ENCODE measurements around the gene CCT5.

CCT5 gene

DNA sequence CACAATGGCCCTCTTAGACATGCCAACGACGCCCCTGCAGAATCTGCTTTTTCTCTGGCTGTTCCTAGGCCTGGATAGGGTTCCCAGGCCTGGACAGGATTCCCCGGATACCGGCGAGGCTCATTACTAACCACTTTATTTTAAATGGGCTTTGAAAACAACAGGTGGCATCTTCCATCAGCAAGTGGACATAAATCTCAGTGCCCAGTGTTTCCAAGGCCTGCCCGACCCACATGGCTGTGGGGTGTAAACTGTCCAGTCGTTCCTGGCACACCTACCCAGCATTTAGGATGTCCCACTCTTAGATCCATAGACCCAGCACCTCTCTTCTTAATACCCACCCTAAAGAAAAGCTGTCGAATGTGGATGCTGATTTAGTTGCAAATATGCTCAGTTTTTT, 56.7 kb downstream of the CCT5 start:
- ChIA-PET POLR2A (no interaction called here), CTCF (interaction anchor here (1.6 kb wide), 1 partner anchor 21 kb away, joined by 3 read pairs; no protein-coding TSS in a partner anchor)
- Histone ChIP-seq H3K27ac (ENCODE audit: extremely low read depth, low read depth, low read length) (no peak overlapping the region; the same call in 1 of the 2 replicates), H3K4me1 (ENCODE audit: control insufficient read depth, insufficient read depth, low read length) (peaks cover 7% of the 10 kb centered on the region; the same call in 1 of the 2 replicates), H3K9me3 (ENCODE audit: control insufficient read depth, insufficient read depth, low read depth, low read length) (no peaks in the 10 kb centered on the region), H3K36me3 (ENCODE audit: control insufficient read depth in 2 of 2, insufficient read depth in 1 of 2, low read length in 2 of 2) (no peaks in the 10 kb centered on the region), H3K4me3 (ENCODE audit: low read depth, low read length) (peak overlapping the region; percentile 62; the same call in 1 of the 2 replicates)
- TF ChIP-seq ZNF169 (tag by site-specific recombination; IDR thresholded peaks at IDR 0.05), result no peak
- TF ChIP-seq HOXD13 (CRISPR knock-in tag; IDR thresholded peaks at IDR 0.05; ENCODE audit: borderline replicate concordance), result no peak
- no peak for TF ChIP-seq HOXC10 (CRISPR knock-in tag; IDR thresholded peaks at IDR 0.05)
- no peak for TF ChIP-seq ZNF549 (tag by site-specific recombination; IDR thresholded peaks at IDR 0.05)
- peak; percentile 65; the same call in 1 of the 2 replicates for TF ChIP-seq SCRT1 (tag by site-specific recombination; IDR thresholded peaks at IDR 0.05; ENCODE audit: borderline replicate concordance)
- no peak for TF ChIP-seq PRDM1 (tag by site-specific recombination; IDR thresholded peaks at IDR 0.05)
- no peak for TF ChIP-seq ZNF239 (tag by site-specific recombination; IDR thresholded peaks at IDR 0.05)
- TF ChIP-seq ZNF544 (tag by site-specific recombination; IDR thresholded peaks at IDR 0.05), result no peak
- no peak for TF ChIP-seq ZXDB (tag by site-specific recombination; IDR thresholded peaks at IDR 0.05)
- no peak for TF ChIP-seq ZNF521 (tag by site-specific recombination; IDR thresholded peaks at IDR 0.05)
- no peak for TF ChIP-seq ZNF843 (tag by site-specific recombination; IDR thresholded peaks at IDR 0.05)
- no peak for TF ChIP-seq ZNF530 (tag by site-specific recombination; IDR thresholded peaks at IDR 0.05; ENCODE audit: low read depth)
- peak; percentile 81; the same call in 1 of the 2 replicates for TF ChIP-seq SCRT2 (tag by site-specific recombination; IDR thresholded peaks at IDR 0.05)
- TF ChIP-seq ZNF354C (tag by site-specific recombination; IDR thresholded peaks at IDR 0.05; ENCODE audit: borderline replicate concordance, low read depth), result no peak

DNA sequence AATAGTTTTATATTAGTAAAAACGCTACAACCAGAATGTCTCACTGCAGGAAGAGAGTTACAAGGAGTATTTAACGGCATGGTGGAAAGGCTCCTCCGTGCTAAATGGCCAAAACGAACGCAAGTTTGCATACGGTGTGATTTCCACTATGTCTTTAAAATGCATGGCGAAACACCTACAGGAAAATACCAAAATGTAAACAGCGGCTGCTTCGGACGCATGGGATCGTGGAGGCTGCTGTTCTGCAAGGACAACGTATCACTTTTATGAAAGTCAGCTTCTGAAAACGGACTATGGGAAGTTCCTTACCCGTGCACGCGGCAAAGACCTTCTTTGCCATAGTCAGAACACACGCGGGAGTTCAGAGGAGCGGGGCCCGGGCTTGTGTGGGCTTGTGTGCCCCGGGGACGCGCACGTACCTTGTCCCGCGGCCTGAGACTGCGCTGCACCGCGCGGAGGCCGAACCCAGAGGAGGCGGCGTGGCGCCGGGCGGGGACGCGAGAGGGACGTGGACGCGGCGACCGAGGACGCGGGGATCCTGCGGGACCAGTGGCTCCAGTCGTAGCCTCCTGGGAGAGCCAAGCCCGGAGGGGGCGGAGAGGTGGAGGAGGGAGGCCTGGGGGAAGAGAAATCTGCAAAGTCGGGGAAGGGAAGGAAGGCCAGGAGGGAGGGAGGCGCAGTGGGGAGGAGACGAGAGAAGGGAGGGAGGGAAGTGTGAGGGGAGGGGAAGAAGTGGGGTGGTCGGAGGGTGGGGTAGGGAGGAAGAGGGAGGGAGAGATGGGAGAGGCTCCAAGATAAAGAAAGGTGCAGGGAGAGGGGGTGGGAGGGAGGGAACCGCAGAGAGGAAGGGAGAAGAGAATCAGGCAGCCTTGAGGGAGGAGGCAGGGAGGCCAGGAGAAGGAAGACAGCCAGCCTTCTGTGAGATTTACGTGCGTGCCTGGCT, 57.4 kb downstream of the CCT5 start, which contains the start of gene CMBL:
TSS of gene CMBL (minus strand) at position 697 of the 943 bp plus-strand sequence. CDS start 17,140 bp downstream, outside the sequence.
- CTCF ChIA-PET, result interaction anchor here (1.6 kb wide), 1 partner anchor 21 kb away, joined by 3 read pairs; no protein-coding TSS in a partner anchor
- Histone ChIP-seq H3K36me3 (ENCODE audit: control insufficient read depth in 2 of 2, insufficient read depth in 1 of 2, low read length in 2 of 2) (no peaks in the 10 kb centered on the region), H3K4me1 (ENCODE audit: control insufficient read depth, insufficient read depth, low read length) (peaks cover 7% of the 10 kb centered on the region; the same call in 1 of the 2 replicates), H3K27ac (ENCODE audit: extremely low read depth, low read depth, low read length) (peak within 1 kb of the TSS; percentile 71; the same call in 1 of the 2 replicates), H3K9me3 (ENCODE audit: control insufficient read depth, insufficient read depth, low read depth, low read length) (no peaks in the 10 kb centered on the region), H3K4me3 (ENCODE audit: low read depth, low read length) (peak within 1 kb of the TSS; percentile 62)
- POLR2A ChIA-PET, result interaction anchor here (0.6 kb wide), 1 partner anchor 57 kb away, joined by 5 read pairs; no protein-coding TSS in a partner anchor
- TF ChIP-seq HOXC10 (CRISPR knock-in tag; IDR thresholded peaks at IDR 0.05) (no peak), MYNN (tag by site-specific recombination; IDR thresholded peaks at IDR 0.05; ENCODE audit: borderline replicate concordance) (no peak), ZNF416 (tag by site-specific recombination; IDR thresholded peaks at IDR 0.05) (no peak), ZNF10 (tag by site-specific recombination; IDR thresholded peaks at IDR 0.05) (no peak; the same call in 1 of the 2 replicates), ZNF19 (tag by site-specific recombination; IDR thresholded peaks at IDR 0.05; ENCODE audit: low read depth) (no peak), OVOL3 (tag by site-specific recombination; IDR thresholded peaks at IDR 0.05) (peak; percentile 61; the same call in 1 of the 2 replicates), ZNF114 (tag by site-specific recombination; IDR thresholded peaks at IDR 0.05) (no peak), ZNF660 (tag by site-specific recombination; IDR thresholded peaks at IDR 0.05) (no peak), ZNF785 (tag by site-specific recombination; IDR thresholded peaks at IDR 0.05) (peak; percentile 79; the same call in 1 of the 2 replicates), ZNF768 (tag by site-specific recombination; IDR thresholded peaks at IDR 0.05) (no peak; the same call in 1 of the 2 replicates), ZNF394 (tag by site-specific recombination; IDR thresholded peaks at IDR 0.05; ENCODE audit: borderline replicate concordance) (peak; percentile 66; the same call in 1 of the 2 replicates), ZNF677 (tag by site-specific recombination; IDR thresholded peaks at IDR 0.05) (no peak), ZFP69B (tag by site-specific recombination; IDR thresholded peaks at IDR 0.05) (no peak), KLF16 (tag by site-specific recombination; IDR thresholded peaks at IDR 0.05) (no peak; the same call in 1 of the 2 replicates), ZBTB7A (tag by site-specific recombination; IDR thresholded peaks at IDR 0.05; ENCODE audit: low read depth) (no peak), ZNF423 (tag by site-specific recombination; IDR thresholded peaks at IDR 0.05) (peak; percentile 79; the same call in 1 of the 2 replicates), ZBTB20 (tag by site-specific recombination; IDR thresholded peaks at IDR 0.05) (peak; percentile 97), ZNF792 (tag by site-specific recombination; IDR thresholded peaks at IDR 0.05) (no peak)
- TF ChIP-seq, protein P1, sequence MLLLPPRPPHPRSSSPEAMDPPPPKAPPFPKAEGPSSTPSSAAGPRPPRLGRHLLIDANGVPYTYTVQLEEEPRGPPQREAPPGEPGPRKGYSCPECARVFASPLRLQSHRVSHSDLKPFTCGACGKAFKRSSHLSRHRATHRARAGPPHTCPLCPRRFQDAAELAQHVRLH (tag by site-specific recombination; IDR thresholded peaks at IDR 0.05), result no peak; the same call in 1 of the 2 replicates
- TF ChIP-seq, protein P2, sequence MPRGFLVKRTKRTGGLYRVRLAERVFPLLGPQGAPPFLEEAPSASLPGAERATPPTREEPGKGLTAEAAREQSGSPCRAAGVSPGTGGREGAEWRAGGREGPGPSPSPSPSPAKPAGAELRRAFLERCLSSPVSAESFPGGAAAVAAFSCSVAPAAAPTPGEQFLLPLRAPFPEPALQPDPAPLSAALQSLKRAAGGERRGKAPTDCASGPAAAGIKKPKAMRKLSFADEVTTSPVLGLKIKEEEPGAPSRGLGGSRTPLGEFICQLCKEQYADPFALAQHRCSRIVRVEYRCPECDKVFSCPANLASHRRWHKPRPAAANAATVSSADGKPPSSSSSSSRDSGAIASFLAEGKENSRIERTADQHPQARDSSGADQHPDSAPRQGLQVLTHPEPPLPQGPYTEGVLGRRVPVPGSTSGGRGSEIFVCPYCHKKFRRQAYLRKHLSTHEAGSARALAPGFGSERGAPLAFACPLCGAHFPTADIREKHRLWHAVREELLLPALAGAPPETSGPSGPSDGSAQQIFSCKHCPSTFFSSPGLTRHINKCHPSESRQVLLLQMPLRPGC (tag by site-specific recombination; IDR thresholded peaks at IDR 0.05), result peak; percentile 56; the same call in 1 of the 2 replicates
- TF ChIP-seq, protein P3, sequence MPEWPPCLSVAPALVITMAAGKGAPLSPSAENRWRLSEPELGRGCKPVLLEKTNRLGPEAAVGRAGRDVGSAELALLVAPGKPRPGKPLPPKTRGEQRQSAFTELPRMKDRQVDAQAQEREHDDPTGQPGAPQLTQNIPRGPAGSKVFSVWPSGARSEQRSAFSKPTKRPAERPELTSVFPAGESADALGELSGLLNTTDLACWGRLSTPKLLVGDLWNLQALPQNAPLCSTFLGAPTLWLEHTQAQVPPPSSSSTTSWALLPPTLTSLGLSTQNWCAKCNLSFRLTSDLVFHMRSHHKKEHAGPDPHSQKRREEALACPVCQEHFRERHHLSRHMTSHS (tag by site-specific recombination; IDR thresholded peaks at IDR 0.05), result no peak
